HG03460 (cell line): Measurements from ENCODE around the gene HLA-DRA.

Experiments used
- ATAC-seq: cut with Tn5 transposase; IDR thresholded peaks from one replicate; pipeline ENCODE4 v1.9.1; 2021; ENCODE audit not compliant: unreplicated experiment

HLA-DRA gene

DNA sequence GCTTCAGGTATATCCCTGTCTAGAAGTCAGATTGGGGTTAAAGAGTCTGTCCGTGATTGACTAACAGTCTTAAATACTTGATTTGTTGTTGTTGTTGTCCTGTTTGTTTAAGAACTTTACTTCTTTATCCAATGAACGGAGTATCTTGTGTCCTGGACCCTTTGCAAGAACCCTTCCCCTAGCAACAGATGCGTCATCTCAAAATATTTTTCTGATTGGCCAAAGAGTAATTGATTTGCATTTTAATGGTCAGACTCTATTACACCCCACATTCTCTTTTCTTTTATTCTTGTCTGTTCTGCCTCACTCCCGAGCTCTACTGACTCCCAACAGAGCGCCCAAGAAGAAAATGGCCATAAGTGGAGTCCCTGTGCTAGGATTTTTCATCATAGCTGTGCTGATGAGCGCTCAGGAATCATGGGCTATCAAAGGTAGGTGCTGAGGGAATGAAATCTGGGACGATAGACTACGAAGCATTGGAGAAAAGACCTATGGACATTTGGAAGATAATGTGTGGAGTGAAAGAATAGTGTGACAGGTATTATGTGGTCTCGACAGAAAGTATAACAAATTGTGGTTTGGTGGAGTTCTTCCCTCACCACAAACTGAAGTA, at the start of gene HLA-DRA:
Gene HLA-DRA, plus strand, starts transcription at position 286 of the 613 bp plus-strand sequence. Its CDS starts 64 bp downstream, at position 350.
- peak; percentile 65 for ATAC-seq

DNA sequence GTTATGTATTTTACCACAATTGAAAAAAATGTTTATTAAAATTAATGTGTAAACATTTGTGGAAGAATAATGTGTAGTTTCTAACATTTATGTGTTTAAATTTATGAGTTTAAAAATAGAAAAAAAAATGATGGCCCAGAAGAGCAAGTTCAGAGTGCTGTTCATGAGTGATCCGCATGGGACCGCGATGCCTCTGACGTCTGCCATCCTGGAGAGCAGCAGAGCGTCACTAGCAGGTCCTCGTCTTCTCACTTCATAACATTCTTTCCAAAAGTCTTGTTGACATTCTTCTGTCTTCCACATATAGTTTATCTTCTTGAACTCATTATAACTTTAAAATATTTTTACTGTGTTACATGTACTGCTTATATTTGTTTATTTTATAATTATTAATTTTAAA, 48.2 kb upstream of the HLA-DRA start:
- ATAC-seq: no peak

- no peak for ATAC-seq
These were observed 45.8 kb upstream of the HLA-DRA start for GRCh38 chr6:32393665-32394420.

DNA sequence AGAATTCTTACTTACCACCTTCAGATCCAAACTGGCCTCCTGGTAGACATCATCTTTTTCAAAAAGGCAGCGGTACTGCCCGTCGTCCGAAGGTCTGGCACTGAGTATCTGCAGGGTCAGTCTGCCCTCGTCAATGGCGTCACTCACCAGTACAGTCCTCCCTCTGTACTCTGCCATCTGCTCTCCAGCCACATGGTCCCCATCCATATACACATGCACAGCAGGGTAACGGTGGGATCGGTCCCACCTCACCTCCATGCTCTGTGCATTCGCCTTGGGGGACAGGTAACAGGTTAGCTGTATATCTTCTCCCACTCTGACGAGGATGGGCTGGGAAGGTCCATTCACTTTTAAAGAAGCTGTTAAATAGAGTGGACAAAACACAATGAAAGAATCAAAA, 43.7 kb upstream of the HLA-DRA start:
- ATAC-seq: no peak

GRCh38 chr6:32397252-32397920, 42.3 kb upstream of the HLA-DRA start:
- ATAC-seq: peak; percentile 71

GRCh38 chr6:32401284-32401963, 38.3 kb upstream of the HLA-DRA start:
- no peak for ATAC-seq

DNA sequence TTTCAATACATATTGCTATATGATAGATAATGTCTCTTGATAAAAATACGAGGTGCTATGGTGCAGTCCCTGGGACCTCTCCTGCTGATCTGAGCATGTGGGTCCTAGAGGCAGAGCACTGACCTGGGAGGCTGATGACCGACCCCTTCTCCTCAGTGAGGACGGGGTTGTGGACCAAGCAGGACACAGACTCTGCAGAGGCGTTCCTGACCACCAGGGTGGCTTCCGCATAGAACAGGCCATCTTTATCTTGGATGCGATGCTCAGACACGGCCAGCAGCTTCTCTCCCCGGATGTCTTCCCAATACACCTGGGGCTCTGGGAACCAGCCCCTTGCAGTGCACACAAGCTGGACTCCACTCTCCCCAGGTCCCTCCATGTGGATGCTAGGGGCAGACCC, 36.9 kb upstream of the HLA-DRA start:
- no peak for ATAC-seq

- ATAC-seq: no peak
These were observed 34.0 kb upstream of the HLA-DRA start for GRCh38 chr6:32405656-32406055.

- ATAC-seq: no peak
These were observed 33.5 kb upstream of the HLA-DRA start for GRCh38 chr6:32406197-32406596.

DNA sequence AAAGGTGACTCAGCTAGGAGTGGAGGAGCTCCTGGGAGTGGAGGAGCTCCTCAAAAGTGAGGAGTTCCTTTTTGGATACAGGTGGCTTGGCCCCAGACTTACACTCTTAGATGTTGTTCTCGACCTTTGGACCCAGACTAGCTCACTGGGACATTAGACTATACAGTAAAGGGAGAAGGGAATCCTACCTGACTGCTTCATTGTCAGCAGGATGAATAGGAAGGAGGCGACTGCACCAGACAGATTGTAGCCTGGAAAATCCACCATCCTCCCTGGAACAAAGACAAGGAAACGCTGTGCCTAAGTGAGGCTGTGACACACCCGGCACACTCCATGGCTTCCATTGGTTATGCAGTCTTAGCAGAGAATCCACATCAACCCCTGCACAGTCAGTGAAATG, 32.8 kb upstream of the HLA-DRA start, which contains the start of gene BTNL2:
Gene BTNL2, minus strand, starts transcription at position 325 of the 400 bp plus-strand sequence. Its CDS starts 58 bp downstream, at position 267.
- ATAC-seq: no peak

GRCh38 chr6:32410906-32411305, 28.8 kb upstream of the HLA-DRA start:
- ATAC-seq: no peak

GRCh38 chr6:32411566-32412327, 27.9 kb upstream of the HLA-DRA start:
- ATAC-seq: no peak

GRCh38 chr6:32413427-32414047, 26.1 kb upstream of the HLA-DRA start:
- peak; percentile 47 for ATAC-seq

- ATAC-seq: no peak
These were observed 24.1 kb upstream of the HLA-DRA start for GRCh38 chr6:32415521-32416019.

DNA sequence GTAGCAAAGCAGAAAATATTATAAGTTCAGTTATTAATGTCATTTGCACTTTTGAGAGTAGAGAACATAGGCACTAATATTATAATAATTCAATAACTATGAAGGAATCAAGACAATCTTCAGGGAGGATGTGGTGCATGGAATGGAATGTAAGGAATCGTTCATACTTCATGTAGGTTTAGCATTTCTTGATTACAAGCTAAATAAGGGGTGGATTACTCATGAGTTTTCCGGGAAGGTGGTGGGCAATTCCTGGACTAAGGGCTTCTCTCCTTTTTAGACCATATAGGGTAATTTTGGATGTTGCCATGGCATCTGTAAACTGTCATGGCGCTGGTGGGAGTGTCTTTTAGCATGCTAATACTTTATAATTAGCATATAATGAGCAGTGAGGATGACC, 23.7 kb upstream of the HLA-DRA start:
- no peak for ATAC-seq

GRCh38 chr6:32424589-32425300, 14.9 kb upstream of the HLA-DRA start:
- no peak for ATAC-seq

DNA sequence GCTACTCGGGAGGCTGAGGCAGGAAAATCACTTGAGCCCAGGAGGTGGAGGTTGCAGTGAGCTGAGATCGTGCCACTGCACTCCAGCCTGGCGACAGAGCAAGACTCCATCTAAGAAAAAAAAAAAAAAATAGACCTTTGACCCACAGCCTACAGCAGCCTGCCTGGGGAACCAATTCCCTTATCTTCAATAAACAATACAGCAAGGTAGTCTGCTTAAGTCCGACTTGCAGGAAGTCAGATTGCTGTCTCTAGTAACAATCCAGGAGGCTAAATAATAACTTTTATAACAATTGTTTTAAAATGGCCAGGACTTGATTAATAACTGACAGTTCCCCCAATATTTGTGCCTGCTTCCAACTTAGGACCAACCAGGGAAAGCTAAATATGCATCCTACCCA, 13.3 kb upstream of the HLA-DRA start:
- no peak for ATAC-seq

GRCh38 chr6:32427218-32427617, 12.5 kb upstream of the HLA-DRA start:
- ATAC-seq: no peak

GRCh38 chr6:32427934-32428474, 11.7 kb upstream of the HLA-DRA start:
- no peak for ATAC-seq
